Psoas muscle (tissue), 8 donors: Measurements from ENCODE around the gene CERS6. TPM values are rescaled to one million over a fixed set of nuclear protein-coding genes. Genes with fewer than 3 reads are reported as not detected.
A peak's percentile ranks its signal among the peaks of the same experiment; 100 is the strongest.

Experiments
- ATAC-seq, 4 donors: fragments of 200-7000 bp; cut with Tn5 transposase; one replicate each; pipeline ENCODE4 v1.9.1; 2020; ENCODE audit warnings: moderate library complexity in 3 of 4, mild to moderate bottlenecking in 2 of 4
- DNase-seq, 2 donors: peaks; one replicate each; pipeline ENCODE4 v3.0.0-alpha.2; 2020
- H3K27ac ChIP-seq: fragments of 200-600 bp; one replicate; pipeline ENCODE4 v1.8.0; 2022
- H3K27me3 ChIP-seq, 3 donors: fragments of 200-600 bp in 1 of 3; one replicate each; pipeline versions ENCODE4 v1.6.1 to v1.8.0; 2013 to 2022; ENCODE audit warnings: low read length in 2 of 3, mild to moderate bottlenecking in 2 of 3, moderate library complexity in 1 of 3; ENCODE audit not compliant: insufficient read depth in 3 of 3
- H3K36me3 ChIP-seq, 2 donors: fragments of 200-600 bp in 1 of 2; one replicate each; pipeline versions ENCODE4 v1.6.1 to v1.8.0; 2013 to 2022; ENCODE audit warnings: low read depth in 1 of 2, mild to moderate bottlenecking in 1 of 2, moderate library complexity in 1 of 2; ENCODE audit not compliant: insufficient read depth in 1 of 2
- H3K4me1 ChIP-seq: fragments of 200-600 bp; one replicate; pipeline ENCODE4 v1.8.0; 2022
- H3K4me3 ChIP-seq: fragments of 200-600 bp; one replicate; pipeline ENCODE4 v1.8.0; 2022; ENCODE audit warnings: mild to moderate bottlenecking
- H3K9me3 ChIP-seq: fragments of 200-600 bp; one replicate; pipeline ENCODE4 v1.8.0; 2022
- CTCF ChIP-seq: fragments of 200-600 bp; IDR thresholded peaks from one replicate; pipeline ENCODE4 v1.8.0; 2022; ENCODE audit warnings: antibody characterized with exemption
- WGBS, 3 donors: extraction: QIAGEN DNeasy Blood & Tissue Kit; methylation state at CpG; one replicate each; pipeline versions ENCODE4 v1.1.6 to v1.1.7; 2013; 5-methylcytosine and 5-hydroxymethylcytosine counted together
- intact Hi-C, 2 donors: fragments of 100-400 bp; cut with DNase I; formaldehyde crosslinking; loops; one replicate each; pipeline versions ENCODE4 v1.11.0 to v1.14.2; 2022
- polyA plus RNA-seq, 3 donors: library from polyadenylated mRNA; stranded (reverse); fragments of 200-250 nt; gene quantifications; one replicate each; pipeline ENCODE4 v1.2.3, GENCODE V29; 2013
- total RNA-seq, 4 donors: library from RNA; stranded (reverse); fragmentation: NEBNext Ultra II Directional in 2 of 4; extraction: Animal tissue kit (Norgen Biotek cat#: 25700) in 2 of 4; gene quantifications; one replicate each; pipeline versions ENCODE4 v1.2.1 to v1.2.4, GENCODE V29; 2021 to 2023
- donor health status: healthy with polysubstance abuse.
- donor health status: DM: no; HTN: no; CAD: no; lungs with moderate emphysema.
- donor health status: Bipolar disorder and iron deficiency.
- donor health status: healthy.
- donor health status: DM: yes; HTN: yes; CAD: no.
- donor health status: DM: no; HTN: no; CAD: no.
- donor health status: DM: no; HTN: no; CAD: no.
- donor health status: DM: yes; HTN: yes; CAD: no.

Gene CERS6
- total and polyA plus RNA-seq, 7 donors, result 4.8 to 18.1 (median 11.2) TPM

GRCh38 chr2:168770796-168771195 is 314.7 kb downstream of the CERS6 start:
- Histone ChIP-seq H3K9me3 (peaks cover under 1% of the 10 kb centered on the region), H3K36me3 (peaks cover 0 to 12% of the 10 kb centered on the region in 2 donors), H3K4me3 (no peak overlapping the region), H3K27me3 (no peaks in the 10 kb centered on the region), H3K4me1 (no peaks in the 10 kb centered on the region), H3K27ac (no peak overlapping the region)
- no peak for TF ChIP-seq CTCF
- intact Hi-C loops, result loop anchor here in 1 of 2 donors (5.0 kb wide), 1 partner anchor 362 kb away; no protein-coding TSS in a partner anchor
- WGBS, 3 donors, result 72 to 74% (median 73%) methylated on average over 2 of the region's 2 CpGs
- DNase-seq, result no peak
- no peak for ATAC-seq

- peaks cover 2% of the 10 kb centered on the region for H3K9me3 ChIP-seq
- peaks cover 0 to 12% of the 10 kb centered on the region in 2 donors for H3K36me3 ChIP-seq
- intact Hi-C loops, result loop anchor here in 1 of 2 donors (5.0 kb wide), 1 partner anchor 360 kb away; no protein-coding TSS in a partner anchor
- no peak for TF ChIP-seq CTCF
- no peak overlapping the region for H3K27ac ChIP-seq
- DNase-seq (no peak), ATAC-seq (no peak)
- no peaks in the 10 kb centered on the region for H3K27me3 ChIP-seq
- 97 to 100% (median 98%) methylated on average over 1 of the region's 1 CpG for WGBS, 3 donors
- H3K4me3 ChIP-seq, result no peak overlapping the region
- no peaks in the 10 kb centered on the region for H3K4me1 ChIP-seq
Measured at GRCh38 chr2:168772704-168773103, 316.6 kb downstream of the CERS6 start.

GRCh38 chr2:168773128-168773527 is 317.1 kb downstream of the CERS6 start:
- DNase-seq (no peak), ATAC-seq (no peak)
- Histone ChIP-seq H3K27me3 (no peaks in the 10 kb centered on the region), H3K27ac (no peak overlapping the region), H3K4me3 (no peak overlapping the region), H3K9me3 (peaks cover 2% of the 10 kb centered on the region), H3K36me3 (peaks cover 0 to 12% of the 10 kb centered on the region in 2 donors), H3K4me1 (no peaks in the 10 kb centered on the region)
- TF ChIP-seq CTCF, result no peak
- 79 to 83% (median 82%) methylated on average over 2 of the region's 2 CpGs for WGBS, 3 donors
- intact Hi-C loops, result loop anchor here in 1 of 2 donors (5.0 kb wide), 1 partner anchor 359 kb away; no protein-coding TSS in a partner anchor

- 55 to 60% (median 59%) methylated on average over 9 of the region's 9 CpGs for WGBS, 3 donors
- Histone ChIP-seq H3K4me1 (no peaks in the 10 kb centered on the region), H3K36me3 (peaks cover 0 to 12% of the 10 kb centered on the region in 2 donors), H3K27me3 (no peaks in the 10 kb centered on the region), H3K4me3 (no peak overlapping the region), H3K27ac (no peak overlapping the region), H3K9me3 (peaks cover 2% of the 10 kb centered on the region)
- peak; percentile 58 to 85 (median 76) for ATAC-seq
- peak; percentile 88 for TF ChIP-seq CTCF
- intact Hi-C loops, result loop anchor here (1.0 to 5.0 kb wide), 3 partner anchors 147 to 358 kb away; no protein-coding TSS in a partner anchor
- DNase-seq, result peak; percentile 31 to 59
Measured at GRCh38 chr2:168773719-168774521, 317.8 kb downstream of the CERS6 start.
